Loucy (cell line): ENCODE measurements around the gene SYCP2.

Experiments
- H2AFZ ChIP-seq: fragments of 200-600 bp; sonication (generic); 2 replicates; pipeline ENCODE4 v1.6.0; 2016; ENCODE audit warnings: antibody characterized with exemption, mild to moderate bottlenecking, low read length, moderate library complexity
- H3F3A ChIP-seq: fragments of 200-600 bp; 2 replicates; pipeline ENCODE4 v1.6.0; 2016; ENCODE audit warnings: antibody characterized with exemption, low read depth, mild to moderate bottlenecking
- H3K27me3 ChIP-seq: fragments of 200-600 bp; sonication (generic); 2 replicates; pipeline ENCODE4 v1.6.1; 2014; ENCODE audit warnings: low read length, mild to moderate bottlenecking; ENCODE audit not compliant: insufficient read depth, poor library complexity, severe bottlenecking
- H3K36me3 ChIP-seq: fragments of 200-600 bp; sonication (generic); 2 replicates; pipeline ENCODE4 v1.6.1; 2016; ENCODE audit warnings: low read length; ENCODE audit not compliant: insufficient read depth
- H3K4me1 ChIP-seq: fragments of 200-600 bp; sonication (generic); 2 replicates; pipeline ENCODE4 v1.5.1; 2014; ENCODE audit warnings: low read length, mild to moderate bottlenecking; ENCODE audit not compliant: insufficient read depth, poor library complexity, severe bottlenecking
- H3K4me2 ChIP-seq: fragments of 200-600 bp; sonication (generic); 2 replicates; pipeline ENCODE4 v1.6.0; 2014; ENCODE audit warnings: antibody characterized with exemption, low read length, low read depth, mild to moderate bottlenecking; ENCODE audit not compliant: poor library complexity, severe bottlenecking
- H3K4me3 ChIP-seq: fragments of 200-600 bp; sonication (generic); 2 replicates; pipeline ENCODE4 v1.5.1; 2014; ENCODE audit warnings: low read length, mild to moderate bottlenecking, mixed read lengths; ENCODE audit not compliant: poor library complexity, severe bottlenecking
- H3K79me2 ChIP-seq: fragments of 200-600 bp; sonication (generic); 2 replicates; pipeline ENCODE4 v1.6.1; 2014; ENCODE audit warnings: low read length; ENCODE audit not compliant: insufficient read depth
- H3K9ac ChIP-seq: fragments of 200-600 bp; sonication (generic); 2 replicates; pipeline ENCODE4 v1.6.0; 2014; ENCODE audit warnings: mild to moderate bottlenecking, low read depth, low read length, moderate library complexity; ENCODE audit not compliant: poor library complexity, severe bottlenecking
- H3K9me2 ChIP-seq: fragments of 200-600 bp; sonication (generic); replicated peaks from 2 replicates; pipeline ENCODE4 v1.6.1; 2016; ENCODE audit warnings: low read depth, low read length, mixed read lengths
- H3K9me3 ChIP-seq: fragments of 200-600 bp; sonication (generic); 2 replicates; pipeline ENCODE4 v1.6.1; 2014; ENCODE audit warnings: mild to moderate bottlenecking, antibody characterized with exemption, low read length, low read depth; ENCODE audit not compliant: insufficient read depth
- H4K20me1 ChIP-seq: fragments of 200-600 bp; sonication (generic); 2 replicates; pipeline ENCODE4 v1.6.0; 2014; ENCODE audit warnings: antibody characterized with exemption, low read length, mild to moderate bottlenecking; ENCODE audit not compliant: insufficient read depth, poor library complexity, severe bottlenecking
- EZH2phosphoT487 ChIP-seq: fragments of 200-600 bp; IDR thresholded peaks from 2 replicates; pipeline ENCODE4 v1.6.1; 2018; ENCODE audit warnings: antibody characterized with exemption, mild to moderate bottlenecking, moderate library complexity, borderline replicate concordance
- TF ChIP-seq, protein P1 (sequence below): fragments of 200-600 bp; sonication (generic); conservative IDR thresholded peaks from 2 replicates; pipeline ENCODE4 v1.5.1; 2014; ENCODE audit warnings: mild to moderate bottlenecking, antibody characterized with exemption, low read length

The SYCP2 gene

DNA sequence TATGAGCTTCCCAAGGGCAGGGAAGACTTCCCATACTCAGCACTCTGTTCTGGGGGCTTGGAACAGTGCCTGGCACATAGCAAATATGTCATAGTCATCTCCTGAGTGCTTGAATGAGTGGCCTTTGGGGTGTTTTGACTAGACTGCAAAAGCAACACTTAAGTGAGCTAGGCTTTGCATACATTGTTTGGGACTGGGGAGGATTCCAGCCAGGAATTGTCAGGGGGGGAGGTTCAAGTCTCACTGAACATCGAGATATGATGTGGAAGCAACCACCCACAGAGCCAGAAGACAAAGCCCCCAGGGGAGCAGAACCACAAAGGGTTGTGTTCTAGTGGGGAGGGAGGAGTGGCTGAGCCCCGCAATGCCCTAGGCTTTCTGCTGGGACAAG is 98.4 kb downstream of the SYCP2 start:
- no peaks in the 10 kb centered on the region for H3K79me2 ChIP-seq
- no peak overlapping the region for H2AFZ ChIP-seq
- peaks cover 6% of the 10 kb centered on the region; the same call in 1 of the 2 replicates for H3K36me3 ChIP-seq
- H3K9ac ChIP-seq: no peak overlapping the region
- H3K9me2 ChIP-seq: no peaks in the 10 kb centered on the region
- no peak for TF ChIP-seq EZH2phosphoT487
- no peaks in the 10 kb centered on the region for H3F3A ChIP-seq
- no peaks in the 10 kb centered on the region for H3K9me3 ChIP-seq
- peaks cover 4% of the 10 kb centered on the region for H4K20me1 ChIP-seq
- peaks cover 11% of the 10 kb centered on the region for H3K4me1 ChIP-seq
- no peak overlapping the region for H3K4me3 ChIP-seq
- H3K27me3 ChIP-seq: no peaks in the 10 kb centered on the region
- H3K4me2 ChIP-seq: no peak overlapping the region

DNA sequence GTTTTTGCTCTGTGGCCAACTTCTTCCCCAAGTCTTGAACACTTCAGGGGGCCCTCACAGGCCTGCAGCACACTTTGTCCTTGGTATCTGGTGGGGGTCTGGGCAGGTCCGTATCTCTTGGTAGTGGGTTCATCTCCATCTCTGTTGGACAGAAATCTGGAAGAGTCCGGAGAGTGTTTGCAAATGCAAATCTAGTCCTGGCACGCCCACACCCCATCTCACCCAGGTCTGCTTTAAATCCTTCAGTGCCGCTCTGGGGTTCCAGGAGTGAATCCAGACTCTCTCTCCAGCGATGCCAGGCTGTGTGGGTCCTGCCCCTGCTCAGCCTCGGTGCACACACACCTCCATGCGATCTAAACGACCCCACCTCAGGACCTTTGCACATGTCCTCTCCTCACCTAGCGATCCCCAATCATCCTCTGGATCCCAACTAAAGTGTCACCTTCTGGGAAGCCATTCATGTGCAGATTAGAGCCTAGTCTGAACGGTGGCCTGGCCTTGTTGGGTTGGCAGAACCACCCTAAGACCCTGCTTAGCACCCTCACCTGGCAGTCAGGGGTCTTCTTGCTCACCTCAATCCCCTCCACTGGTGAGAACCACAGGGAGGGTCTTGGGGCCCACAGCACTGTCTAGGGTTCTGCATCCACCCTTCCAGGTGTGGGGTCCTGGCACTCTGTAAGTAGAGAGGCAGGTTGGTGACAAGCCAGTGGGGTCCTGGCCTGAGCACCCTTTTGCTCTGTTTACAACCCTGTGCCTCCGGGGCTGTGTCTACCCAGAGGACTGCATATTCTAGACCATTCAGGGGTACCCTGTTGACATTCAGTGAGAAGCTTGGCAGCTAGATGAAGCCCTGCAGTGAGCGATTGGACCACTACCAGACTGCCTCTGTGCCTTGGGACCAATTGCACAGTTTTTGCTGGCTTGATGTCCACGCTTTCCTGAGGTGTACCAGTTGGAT is 100.8 kb downstream of the SYCP2 start:
- H4K20me1 ChIP-seq: peaks cover 4% of the 10 kb centered on the region
- no peak overlapping the region for H3K4me3 ChIP-seq
- H3K9ac ChIP-seq: no peak overlapping the region
- H3K79me2 ChIP-seq: no peaks in the 10 kb centered on the region
- H3K4me1 ChIP-seq: peaks cover 8% of the 10 kb centered on the region
- no peaks in the 10 kb centered on the region for H3F3A ChIP-seq
- H3K36me3 ChIP-seq: peaks cover 6% of the 10 kb centered on the region; the same call in 1 of the 2 replicates
- no peaks in the 10 kb centered on the region for H3K9me3 ChIP-seq
- no peaks in the 10 kb centered on the region for H3K9me2 ChIP-seq
- H3K4me2 ChIP-seq: no peak overlapping the region
- no peak for TF ChIP-seq EZH2phosphoT487
- TF ChIP-seq, protein P1, sequence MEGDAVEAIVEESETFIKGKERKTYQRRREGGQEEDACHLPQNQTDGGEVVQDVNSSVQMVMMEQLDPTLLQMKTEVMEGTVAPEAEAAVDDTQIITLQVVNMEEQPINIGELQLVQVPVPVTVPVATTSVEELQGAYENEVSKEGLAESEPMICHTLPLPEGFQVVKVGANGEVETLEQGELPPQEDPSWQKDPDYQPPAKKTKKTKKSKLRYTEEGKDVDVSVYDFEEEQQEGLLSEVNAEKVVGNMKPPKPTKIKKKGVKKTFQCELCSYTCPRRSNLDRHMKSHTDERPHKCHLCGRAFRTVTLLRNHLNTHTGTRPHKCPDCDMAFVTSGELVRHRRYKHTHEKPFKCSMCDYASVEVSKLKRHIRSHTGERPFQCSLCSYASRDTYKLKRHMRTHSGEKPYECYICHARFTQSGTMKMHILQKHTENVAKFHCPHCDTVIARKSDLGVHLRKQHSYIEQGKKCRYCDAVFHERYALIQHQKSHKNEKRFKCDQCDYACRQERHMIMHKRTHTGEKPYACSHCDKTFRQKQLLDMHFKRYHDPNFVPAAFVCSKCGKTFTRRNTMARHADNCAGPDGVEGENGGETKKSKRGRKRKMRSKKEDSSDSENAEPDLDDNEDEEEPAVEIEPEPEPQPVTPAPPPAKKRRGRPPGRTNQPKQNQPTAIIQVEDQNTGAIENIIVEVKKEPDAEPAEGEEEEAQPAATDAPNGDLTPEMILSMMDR: no peak
- H3K27me3 ChIP-seq: no peaks in the 10 kb centered on the region
- H2AFZ ChIP-seq: no peak overlapping the region

DNA sequence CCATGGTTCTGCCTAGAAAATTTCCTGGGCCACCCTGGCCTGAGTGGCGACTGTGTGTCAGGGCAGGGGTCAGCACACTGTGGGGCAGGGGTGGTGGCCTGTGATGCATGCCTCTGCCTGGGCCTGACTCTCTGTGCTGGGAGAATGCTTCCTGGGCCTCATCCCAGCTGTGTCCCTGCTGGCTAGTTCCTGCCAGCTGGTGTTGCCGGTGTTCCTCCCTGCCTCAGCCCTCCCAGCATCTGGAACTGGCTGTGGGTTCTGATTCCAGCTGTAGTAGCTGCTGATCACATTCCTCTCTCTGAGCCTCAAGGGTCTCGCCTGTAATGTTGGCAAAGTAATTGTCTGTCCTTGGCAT is 101.5 kb downstream of the SYCP2 start:
- Histone ChIP-seq H3K4me1 (peaks cover under 1% of the 10 kb centered on the region), H3K4me2 (no peak overlapping the region), H3F3A (no peaks in the 10 kb centered on the region), H3K36me3 (peaks cover 6% of the 10 kb centered on the region; the same call in 1 of the 2 replicates), H2AFZ (no peak overlapping the region), H4K20me1 (peaks cover 4% of the 10 kb centered on the region), H3K27me3 (no peaks in the 10 kb centered on the region), H3K4me3 (no peak overlapping the region), H3K9me3 (no peaks in the 10 kb centered on the region), H3K9ac (no peak overlapping the region), H3K79me2 (no peaks in the 10 kb centered on the region), H3K9me2 (no peaks in the 10 kb centered on the region)
- TF ChIP-seq, protein P1: no peak
- no peak for TF ChIP-seq EZH2phosphoT487
